Measurements from ENCODE around the gene USP9X.

- TF ChIP-seq CTCF (conservative IDR thresholded peaks at IDR 0.05 in 1 of 2, IDR thresholded peaks at IDR 0.05 in 1 of 2; ENCODE audit: low read depth in 1 of 2, low read length in 2 of 2): no peak
- TF ChIP-seq EZH2 (IDR thresholded peaks at IDR 0.05; ENCODE audit: low read length, missing control alignments): no peak
Measured at GRCh38 chrX:41085878-41086626, 807 bp downstream of the USP9X start.

Data from fibroblast of lung (primary cell).